Suprapubic skin (tissue), 4 donors: Measurements from ENCODE around the gene TMEM131. TPM values are rescaled to one million over a fixed set of nuclear protein-coding genes. Genes with fewer than 3 reads are reported as not detected.

Experiments
- DNase-seq, 2 donors: peaks; one replicate each; pipeline ENCODE4 v3.0.0-alpha.2; 2019; ENCODE audit warnings: low spot score in 2 of 2
- H3K27ac ChIP-seq: fragments of 200-600 bp; sonication (generic); one replicate; pipeline ENCODE4 v1.5.1; 2019
- H3K27me3 ChIP-seq: fragments of 200-600 bp; sonication (generic); one replicate; pipeline ENCODE4 v1.5.1; 2019
- H3K36me3 ChIP-seq: fragments of 200-600 bp; sonication (generic); one replicate; pipeline ENCODE4 v1.5.1; 2019
- H3K4me1 ChIP-seq: fragments of 200-600 bp; sonication (generic); one replicate; pipeline ENCODE4 v1.5.1; 2019
- H3K4me3 ChIP-seq: fragments of 200-600 bp; sonication (generic); one replicate; pipeline ENCODE4 v1.5.1; 2019; ENCODE audit warnings: mild to moderate bottlenecking
- H3K9me3 ChIP-seq: fragments of 200-600 bp; sonication (generic); one replicate; pipeline ENCODE4 v1.5.1; 2019
- EP300 ChIP-seq: sonication (generic); formaldehyde crosslinking; IDR thresholded peaks from one replicate; pipeline ENCODE4 v1.6.1; 2017; ENCODE audit warnings: antibody characterized with exemption
- POLR2A ChIP-seq, 2 donors: fragments of 450-650 bp; IDR thresholded peaks; one replicate each; pipeline ENCODE4 v1.6.1; 2017; ENCODE audit warnings: antibody characterized with exemption in 2 of 2, mild to moderate bottlenecking in 2 of 2, moderate library complexity in 2 of 2
- POLR2AphosphoS5 ChIP-seq, 3 donors: sonication (generic); formaldehyde crosslinking; IDR thresholded peaks; one replicate each; pipeline ENCODE4 v1.6.1; 2017; ENCODE audit warnings: antibody characterized with exemption in 3 of 3
- WGBS: methylation state at CpG from one replicate; pipeline ENCODE4 v1.1.5; 2018; 5-methylcytosine and 5-hydroxymethylcytosine counted together
- total RNA-seq, 4 donors: library from RNA; depleted of rRNA; stranded (reverse); fragments of >200 nt; gene quantifications; one replicate each; pipeline ENCODE4 v1.1.0, GENCODE V29; 2016
- TF ChIP-seq, protein P1 (sequence below), 2 donors: fragments of 200-600 bp in 1 of 2; fragments of 450-650 bp in 1 of 2; sonication (generic) in 1 of 2; IDR thresholded peaks; one replicate each; pipeline ENCODE4 v1.5.1; 2016 to 2019; ENCODE audit warnings: antibody characterized with exemption in 2 of 2, mild to moderate bottlenecking in 1 of 2, moderate library complexity in 1 of 2

The TMEM131 gene
- total RNA-seq, 4 donors from 2014 or later: 39.7 to 117 (median 42.5) TPM

DNA sequence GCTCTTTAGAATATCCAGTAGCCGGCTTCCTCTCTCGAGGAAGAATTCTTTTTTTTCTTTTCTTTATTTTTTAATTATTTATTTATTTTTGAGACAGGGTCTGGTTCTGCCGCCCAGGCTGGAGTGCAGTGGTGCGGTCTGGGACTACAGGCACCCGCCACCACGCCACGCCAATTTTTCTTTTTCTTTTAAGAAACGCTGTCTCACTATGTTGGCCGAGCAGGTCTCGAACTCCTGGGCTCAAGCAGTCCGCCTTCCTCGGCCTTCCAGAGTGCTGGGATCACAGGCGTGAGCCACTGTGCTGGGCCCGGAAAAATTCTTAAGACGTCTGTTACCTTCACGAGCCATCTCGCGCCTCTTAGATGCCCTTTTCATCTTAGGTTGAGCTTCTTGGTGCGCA is 931 bp upstream of the TMEM131 start:
- H3K27me3 ChIP-seq: no peaks in the 10 kb centered on the region
- TF ChIP-seq POLR2AphosphoS5 (IDR thresholded peaks at IDR 0.05): no peak
- no peak for TF ChIP-seq POLR2A (IDR thresholded peaks at IDR 0.05)
- TF ChIP-seq EP300: no peak
- TF ChIP-seq, protein P1, sequence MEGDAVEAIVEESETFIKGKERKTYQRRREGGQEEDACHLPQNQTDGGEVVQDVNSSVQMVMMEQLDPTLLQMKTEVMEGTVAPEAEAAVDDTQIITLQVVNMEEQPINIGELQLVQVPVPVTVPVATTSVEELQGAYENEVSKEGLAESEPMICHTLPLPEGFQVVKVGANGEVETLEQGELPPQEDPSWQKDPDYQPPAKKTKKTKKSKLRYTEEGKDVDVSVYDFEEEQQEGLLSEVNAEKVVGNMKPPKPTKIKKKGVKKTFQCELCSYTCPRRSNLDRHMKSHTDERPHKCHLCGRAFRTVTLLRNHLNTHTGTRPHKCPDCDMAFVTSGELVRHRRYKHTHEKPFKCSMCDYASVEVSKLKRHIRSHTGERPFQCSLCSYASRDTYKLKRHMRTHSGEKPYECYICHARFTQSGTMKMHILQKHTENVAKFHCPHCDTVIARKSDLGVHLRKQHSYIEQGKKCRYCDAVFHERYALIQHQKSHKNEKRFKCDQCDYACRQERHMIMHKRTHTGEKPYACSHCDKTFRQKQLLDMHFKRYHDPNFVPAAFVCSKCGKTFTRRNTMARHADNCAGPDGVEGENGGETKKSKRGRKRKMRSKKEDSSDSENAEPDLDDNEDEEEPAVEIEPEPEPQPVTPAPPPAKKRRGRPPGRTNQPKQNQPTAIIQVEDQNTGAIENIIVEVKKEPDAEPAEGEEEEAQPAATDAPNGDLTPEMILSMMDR (IDR thresholded peaks at IDR 0.05): no peak
- peak overlapping the region; percentile 91 for H3K4me3 ChIP-seq
- H3K27ac ChIP-seq: peak overlapping the region; percentile 97
- no peaks in the 10 kb centered on the region for H3K36me3 ChIP-seq
- WGBS: 87% methylated on average over 19 of the region's 19 CpGs
- H3K4me1 ChIP-seq: peaks cover 50% of the 10 kb centered on the region
- no peak for DNase-seq
- H3K9me3 ChIP-seq: no peaks in the 10 kb centered on the region

DNA sequence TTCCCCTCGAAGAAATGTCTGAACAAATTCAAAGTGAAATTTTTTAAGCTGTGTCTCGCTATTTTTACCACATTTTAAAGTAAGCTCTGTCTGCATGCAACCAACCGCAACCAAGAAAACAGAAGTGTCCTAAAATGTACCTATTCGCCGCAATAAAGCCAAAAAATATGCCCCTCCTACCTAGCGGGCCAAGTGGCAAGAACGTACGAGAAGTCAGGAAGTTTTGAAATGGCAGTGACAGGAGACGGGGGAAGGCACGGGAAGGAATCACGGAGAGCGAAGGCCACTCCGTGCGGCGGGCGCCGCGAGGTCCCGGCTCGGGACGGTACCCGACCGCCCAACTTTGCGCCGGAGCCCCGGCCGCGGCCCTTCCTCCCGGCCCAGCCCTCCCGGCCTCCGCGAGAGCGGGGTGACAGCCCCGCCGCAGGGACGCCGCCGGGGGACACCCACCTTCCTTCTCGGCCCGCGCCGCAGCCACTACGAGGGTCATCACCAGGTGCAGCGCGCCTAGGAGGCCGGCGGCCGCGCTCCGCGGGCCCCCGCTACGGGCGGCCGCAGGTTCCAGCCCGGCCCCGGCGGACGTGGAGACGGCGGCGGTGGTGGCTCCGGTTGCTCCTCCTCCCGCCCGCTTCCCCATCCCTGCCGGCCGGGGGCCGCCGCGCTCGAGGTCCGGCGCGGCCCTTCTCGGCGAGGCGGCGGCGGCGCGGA is 568 bp downstream of the TMEM131 start:
- no peak for DNase-seq
- Histone ChIP-seq H3K4me3 (peak overlapping the region; percentile 91), H3K9me3 (no peaks in the 10 kb centered on the region), H3K27me3 (no peaks in the 10 kb centered on the region), H3K4me1 (peaks cover 63% of the 10 kb centered on the region), H3K27ac (peak overlapping the region; percentile 97), H3K36me3 (no peaks in the 10 kb centered on the region)
- under 1% methylated on average over 25 of the region's 81 CpGs for WGBS
- no peak for TF ChIP-seq POLR2AphosphoS5 (IDR thresholded peaks at IDR 0.05)
- no peak for TF ChIP-seq EP300

DNA sequence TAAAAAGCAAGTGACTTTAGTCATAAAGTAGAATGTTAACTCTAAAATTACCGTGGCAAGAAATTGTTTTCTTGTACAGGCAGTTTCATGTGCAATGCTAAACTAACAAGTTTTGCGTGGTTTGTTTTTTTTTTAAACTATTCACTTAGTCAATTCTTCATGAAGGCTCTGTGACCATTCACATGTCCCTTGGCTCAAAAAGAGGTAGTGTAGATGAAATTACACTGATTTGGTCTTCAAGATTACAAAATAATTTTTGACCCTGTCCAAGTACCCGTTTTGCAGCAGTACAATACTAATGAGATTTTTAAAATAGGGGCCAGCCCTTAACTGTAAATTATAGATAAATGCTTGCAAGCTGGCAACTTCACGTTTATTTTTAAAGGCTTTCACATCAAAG is 1.3 kb downstream of the TMEM131 start:
- no peaks in the 10 kb centered on the region for H3K36me3 ChIP-seq
- no peak for DNase-seq
- TF ChIP-seq EP300 (no peak), POLR2AphosphoS5 (IDR thresholded peaks at IDR 0.05) (no peak), POLR2A (IDR thresholded peaks at IDR 0.05) (no peak)
- TF ChIP-seq, protein P1 (IDR thresholded peaks at IDR 0.05): no peak
- WGBS: 5% methylated on average over 4 of the region's 4 CpGs
- H3K4me1 ChIP-seq: peaks cover 70% of the 10 kb centered on the region
- no peaks in the 10 kb centered on the region for H3K9me3 ChIP-seq
- peak overlapping the region; percentile 97 for H3K27ac ChIP-seq
- no peaks in the 10 kb centered on the region for H3K27me3 ChIP-seq
- H3K4me3 ChIP-seq: peak overlapping the region; percentile 91

DNA sequence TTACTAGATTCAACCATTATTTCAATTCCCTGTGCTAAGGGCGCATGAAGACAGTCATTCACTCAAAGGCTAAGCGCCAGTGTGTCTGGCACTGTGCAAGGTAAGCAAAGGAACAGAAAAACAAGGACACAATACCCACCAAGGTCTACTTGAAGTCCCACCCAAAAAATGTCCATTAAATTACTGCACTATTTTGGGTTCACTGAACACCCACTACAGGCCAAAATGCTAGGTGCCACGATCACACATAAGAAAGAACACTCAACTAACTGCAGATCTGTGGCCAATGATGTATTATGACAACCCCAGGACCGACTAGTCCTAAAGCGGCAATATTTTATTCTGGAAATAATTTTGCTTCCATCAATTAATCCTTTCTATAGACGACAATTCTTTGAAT is 1.8 kb downstream of the TMEM131 start:
- H3K4me1 ChIP-seq: peaks cover 71% of the 10 kb centered on the region
- no peak overlapping the region for H3K27ac ChIP-seq
- DNase-seq: no peak
- TF ChIP-seq POLR2AphosphoS5 (IDR thresholded peaks at IDR 0.05) (no peak), EP300 (no peak)
- H3K27me3 ChIP-seq: no peaks in the 10 kb centered on the region
- no peaks in the 10 kb centered on the region for H3K9me3 ChIP-seq
- no peaks in the 10 kb centered on the region for H3K36me3 ChIP-seq
- peak overlapping the region; percentile 91 for H3K4me3 ChIP-seq
- 37% methylated on average over 6 of the region's 6 CpGs for WGBS

DNA sequence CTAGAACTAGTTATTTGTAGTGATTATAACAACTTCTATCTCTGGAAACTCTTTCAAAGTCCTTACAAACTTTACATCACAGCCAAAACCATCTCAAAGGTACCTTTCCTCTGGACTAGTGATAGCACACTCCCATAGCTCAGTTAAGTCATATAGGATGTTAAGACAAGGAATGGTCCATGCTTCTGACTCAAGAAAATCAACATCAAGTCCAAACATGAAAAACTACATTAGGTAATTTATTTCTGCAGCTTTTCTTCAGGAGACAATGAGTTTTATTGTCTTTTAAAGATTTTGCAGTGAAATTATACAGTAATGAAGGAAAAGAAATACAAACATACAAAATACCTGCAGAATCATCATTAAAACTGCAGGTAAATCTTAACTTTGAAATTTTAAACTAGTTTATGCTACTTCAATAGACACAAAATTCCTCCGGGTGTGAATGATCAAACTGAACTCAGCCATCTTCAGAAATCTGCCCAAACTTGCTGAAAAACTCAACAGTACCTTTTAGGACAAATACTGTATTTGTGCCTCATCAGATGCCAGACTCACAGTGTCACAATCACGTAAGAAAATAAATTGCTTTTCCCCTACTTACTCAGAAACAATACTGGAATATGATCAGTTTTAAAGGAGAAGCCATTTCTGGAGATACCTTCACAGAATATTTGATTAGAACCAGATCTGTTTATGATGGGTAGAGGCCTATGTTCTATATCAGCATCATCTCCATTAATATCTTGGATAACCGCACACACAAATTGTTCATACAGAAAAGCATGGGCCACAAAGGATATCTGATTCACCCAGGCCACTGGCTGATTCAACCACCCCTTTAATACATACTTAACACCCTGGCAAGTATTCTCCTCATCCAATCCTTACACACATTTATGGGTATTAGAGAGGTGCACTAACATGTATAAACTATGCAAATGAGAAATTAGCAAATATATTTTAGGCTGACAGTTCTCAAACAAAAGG is 2.6 kb downstream of the TMEM131 start:
- WGBS: 48% methylated on average over 3 of the region's 3 CpGs
- Histone ChIP-seq H3K27ac (no peak overlapping the region), H3K4me1 (peaks cover 67% of the 10 kb centered on the region), H3K36me3 (no peaks in the 10 kb centered on the region), H3K4me3 (peak overlapping the region; percentile 91), H3K27me3 (no peaks in the 10 kb centered on the region), H3K9me3 (no peaks in the 10 kb centered on the region)
- TF ChIP-seq, protein P1 (IDR thresholded peaks at IDR 0.05): no peak
- TF ChIP-seq EP300: no peak
- TF ChIP-seq POLR2AphosphoS5 (IDR thresholded peaks at IDR 0.05): no peak
- TF ChIP-seq POLR2A (IDR thresholded peaks at IDR 0.05): no peak
- no peak for DNase-seq
